ENCODE measurements around the gene STAT5B.
"Not testable (repeated sequence)": the region's sequence is repeated elsewhere in the genome, so short reads cannot be mapped to it uniquely, and the experiment has no call there.

STAT5B gene

GRCh38 chr17:42227849-42228700 is 48.1 kb downstream of the STAT5B start:
- DNase-seq: no peak

- no peak for DNase-seq
Observed at GRCh38 chr17:42225646-42226045, 50.5 kb downstream of the STAT5B start.

DNA sequence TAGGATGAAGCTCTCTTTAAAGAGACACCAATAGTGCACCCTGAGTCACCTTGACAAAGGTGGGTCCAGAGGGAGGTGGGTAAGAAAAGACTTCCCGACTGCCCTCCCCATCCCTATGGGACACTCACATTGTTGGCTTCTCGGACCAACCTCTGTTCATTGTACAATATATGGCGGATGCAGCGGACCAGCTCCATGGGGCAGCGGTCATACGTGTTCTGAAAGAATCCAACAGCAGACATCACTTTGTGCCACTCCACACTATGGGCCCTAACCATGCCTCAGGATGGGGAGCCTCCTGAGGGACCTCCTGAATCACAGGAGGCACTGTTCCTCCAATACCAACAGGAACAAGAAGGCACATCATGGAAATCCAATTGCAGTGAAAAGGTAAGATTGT is 51.5 kb downstream of the STAT5B start:
- no peak for DNase-seq

- no peak for DNase-seq
Observed at GRCh38 chr17:42221886-42222745, 54.1 kb downstream of the STAT5B start.

GRCh38 chr17:42219280-42219679 is 56.9 kb downstream of the STAT5B start:
- not testable (repeated sequence) for DNase-seq

- no peak for DNase-seq
Observed at GRCh38 chr17:42214156-42214555, 62.0 kb downstream of the STAT5B start.

GRCh38 chr17:42212382-42212781 is 63.8 kb downstream of the STAT5B start:
- DNase-seq: no peak

DNA sequence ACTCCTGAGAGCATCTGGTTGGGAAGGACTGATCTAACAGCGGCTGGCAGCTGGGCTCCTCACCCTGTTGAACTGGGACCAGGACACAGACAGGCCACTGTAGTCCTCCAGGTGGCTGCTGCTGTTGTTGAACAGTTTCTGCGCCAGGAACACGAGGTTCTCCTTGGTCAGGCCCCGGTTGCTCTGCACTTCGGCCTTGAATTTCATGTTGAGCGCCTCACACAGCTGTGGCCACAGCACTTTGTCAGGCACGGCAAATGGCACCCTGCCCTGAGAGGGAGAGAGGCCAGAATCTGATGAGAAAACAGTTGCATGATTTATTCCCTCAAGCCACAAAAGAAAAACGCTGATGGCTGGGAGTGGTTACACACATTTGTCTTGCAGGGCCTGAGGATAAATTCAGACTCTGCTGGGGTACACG is 64.3 kb downstream of the STAT5B start:
- DNase-seq: not testable (repeated sequence)

DNA sequence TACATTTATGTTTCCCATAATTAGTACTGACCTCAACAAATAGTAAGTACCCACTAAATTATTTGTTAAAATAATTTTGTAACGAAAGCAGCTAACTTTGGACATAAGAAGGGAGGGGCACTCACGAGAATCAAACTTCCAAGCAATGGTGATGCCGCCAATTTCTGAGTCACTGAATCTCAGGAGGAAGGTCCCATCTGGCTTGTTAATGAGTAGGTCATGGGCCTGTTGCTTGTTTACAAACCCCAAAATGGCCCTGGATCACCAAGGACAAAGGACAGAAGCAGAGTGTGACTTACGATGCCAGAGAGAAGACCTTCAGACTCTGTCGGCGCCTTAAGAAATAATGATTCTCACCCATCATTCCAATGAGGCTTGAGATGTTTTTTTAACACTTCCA is 66.1 kb downstream of the STAT5B start:
- no peak for DNase-seq

DNA sequence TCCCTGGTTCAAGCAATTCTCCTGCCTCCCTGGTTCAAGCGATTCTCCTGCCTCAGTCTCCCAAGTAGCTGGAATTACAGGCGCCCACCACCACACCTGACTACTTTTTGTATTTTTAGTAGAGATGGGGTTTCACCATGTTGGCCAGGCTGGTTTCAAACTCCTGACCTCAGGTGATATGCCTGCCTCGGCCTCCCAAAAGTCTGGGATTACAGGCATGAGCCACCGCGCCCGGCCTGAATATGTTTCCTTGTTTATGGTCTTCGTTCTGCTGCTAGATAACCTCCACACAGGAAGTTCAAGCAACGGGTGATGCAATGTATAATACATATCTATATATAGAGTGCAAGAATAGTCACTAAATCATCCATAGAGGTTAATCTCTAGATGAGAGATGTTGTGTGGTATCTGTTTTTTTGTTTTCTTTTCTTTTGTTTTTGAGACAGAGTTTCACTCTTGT is 70.0 kb downstream of the STAT5B start:
- DNase-seq: not testable (repeated sequence)

GRCh38 chr17:42203354-42203753 is 72.8 kb downstream of the STAT5B start:
- no peak for DNase-seq

DNA sequence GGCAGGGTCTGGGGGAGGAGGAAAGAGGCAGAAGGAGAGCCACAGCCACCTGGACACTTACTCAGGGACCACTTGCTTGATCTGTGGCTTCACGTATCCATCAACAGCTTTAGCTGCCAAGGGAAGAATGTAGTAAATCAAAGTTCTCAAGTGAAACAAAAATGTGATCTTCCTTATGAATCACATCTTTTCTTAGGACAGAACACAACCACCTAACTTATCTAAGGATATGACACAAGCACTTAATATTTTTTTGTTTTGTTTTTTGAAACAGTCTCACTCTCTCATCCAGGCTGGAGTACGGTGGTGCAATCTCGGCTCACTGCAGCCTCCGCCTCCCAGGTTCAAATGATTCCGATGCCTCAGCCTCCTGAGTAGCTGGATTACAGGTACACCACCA is 73.5 kb downstream of the STAT5B start:
- no peak for DNase-seq

- no peak for DNase-seq
Observed at GRCh38 chr17:42202159-42202558, 74.0 kb downstream of the STAT5B start.

GRCh38 chr17:42201458-42201772 is 74.8 kb downstream of the STAT5B start:
- DNase-seq: no peak

DNA sequence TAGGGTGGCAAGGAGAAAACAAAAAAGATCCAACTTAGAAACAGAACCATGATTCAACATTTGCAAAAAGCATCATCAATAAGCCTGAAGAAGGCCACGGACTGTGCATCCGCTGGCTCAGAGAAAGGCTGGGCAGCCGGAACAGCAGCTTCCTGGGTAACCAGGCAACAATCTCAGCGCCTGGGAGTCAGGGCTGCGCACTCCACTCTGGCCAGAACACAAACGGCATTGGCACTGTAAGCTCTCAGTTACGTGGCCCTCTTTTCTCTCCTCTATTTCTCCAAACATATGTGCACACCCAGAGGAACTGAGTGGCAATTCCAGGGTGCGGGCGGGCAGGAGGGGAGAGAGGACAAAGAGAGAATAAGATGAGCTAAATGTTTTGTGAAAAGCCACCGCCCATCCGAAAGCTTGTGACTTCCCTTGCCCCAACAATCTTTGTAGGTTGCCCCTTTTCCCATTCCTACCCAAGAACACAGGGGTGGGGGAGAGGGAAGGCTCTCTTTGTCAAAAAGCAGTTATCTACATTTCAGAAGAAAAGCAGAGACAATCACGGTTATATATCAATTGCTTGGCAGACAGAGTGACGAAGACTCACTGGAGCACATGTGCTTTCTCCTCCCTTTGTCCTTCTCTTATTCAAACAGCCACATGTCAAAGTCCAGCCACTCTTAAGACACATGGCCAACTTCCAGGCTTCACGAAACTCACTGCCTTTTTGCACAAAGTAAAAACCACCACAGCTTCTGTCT is 75.3 kb downstream of the STAT5B start:
- DNase-seq: no peak

DNA sequence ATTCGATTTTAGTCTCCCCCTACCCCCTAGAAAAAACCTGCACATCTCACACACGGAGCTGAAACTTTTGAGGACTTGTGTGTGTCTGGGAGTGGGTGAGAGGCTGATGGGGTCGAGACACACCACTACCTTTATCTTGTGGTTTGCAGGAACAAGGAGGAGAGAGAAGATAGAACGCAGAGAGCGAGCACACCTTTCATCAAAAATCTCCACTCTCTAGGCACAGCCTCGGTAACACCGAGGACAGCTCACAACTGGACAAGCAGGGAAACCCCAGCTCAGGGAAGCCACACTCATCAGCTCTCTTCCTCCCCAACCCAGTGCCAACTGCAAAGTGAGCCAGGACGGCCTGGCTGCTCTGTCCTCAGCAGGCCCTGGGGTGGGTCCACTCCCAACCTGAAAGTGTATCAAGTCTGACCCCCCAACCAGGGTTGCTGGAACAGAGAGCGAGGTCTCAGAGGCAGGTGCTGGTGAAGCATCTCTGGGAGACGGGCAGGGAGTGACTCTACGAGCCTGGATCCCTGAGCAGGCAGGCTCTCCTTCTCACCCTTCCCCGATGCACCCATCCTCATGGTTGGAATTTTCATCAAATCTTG is 76.7 kb downstream of the STAT5B start:
- DNase-seq: no peak

GRCh38 chr17:42198897-42199296 is 77.3 kb downstream of the STAT5B start:
- no peak for DNase-seq

DNA sequence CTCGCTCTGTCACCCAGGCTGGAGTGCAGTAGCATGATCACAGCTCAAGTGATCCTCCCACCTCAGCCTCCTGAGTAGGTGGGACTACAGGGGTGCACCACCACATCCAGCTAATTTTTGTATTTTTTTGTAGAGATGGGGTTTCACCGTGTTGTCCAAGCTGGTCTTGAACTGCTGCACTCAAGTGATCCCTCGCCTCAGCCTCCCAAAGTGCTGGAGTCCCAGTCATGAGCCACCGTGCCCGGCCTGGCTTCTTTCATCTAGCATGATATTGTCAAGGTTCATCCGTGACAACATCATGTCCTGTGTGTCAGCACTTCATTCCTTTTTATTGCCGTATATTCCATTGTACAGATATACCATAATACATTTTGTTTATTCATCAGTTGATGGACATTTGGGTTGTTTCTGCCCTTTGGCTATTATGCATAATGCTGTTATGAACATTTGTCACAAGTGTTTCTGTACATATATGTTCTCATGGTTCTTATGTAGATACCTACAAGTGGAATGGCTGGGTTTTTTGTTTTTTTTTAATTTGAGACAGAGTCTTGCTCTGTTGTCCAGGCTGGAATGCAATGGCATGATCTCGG is 78.5 kb downstream of the STAT5B start:
- no peak for DNase-seq

GRCh38 chr17:42193969-42194899 is 82.0 kb downstream of the STAT5B start, which contains the start of gene GHDC:
Gene GHDC (minus strand): TSS chr17:42194494. CDS start chr17:42193581, 913 bp downstream.
- DNase-seq: peak; percentile 26

DNA sequence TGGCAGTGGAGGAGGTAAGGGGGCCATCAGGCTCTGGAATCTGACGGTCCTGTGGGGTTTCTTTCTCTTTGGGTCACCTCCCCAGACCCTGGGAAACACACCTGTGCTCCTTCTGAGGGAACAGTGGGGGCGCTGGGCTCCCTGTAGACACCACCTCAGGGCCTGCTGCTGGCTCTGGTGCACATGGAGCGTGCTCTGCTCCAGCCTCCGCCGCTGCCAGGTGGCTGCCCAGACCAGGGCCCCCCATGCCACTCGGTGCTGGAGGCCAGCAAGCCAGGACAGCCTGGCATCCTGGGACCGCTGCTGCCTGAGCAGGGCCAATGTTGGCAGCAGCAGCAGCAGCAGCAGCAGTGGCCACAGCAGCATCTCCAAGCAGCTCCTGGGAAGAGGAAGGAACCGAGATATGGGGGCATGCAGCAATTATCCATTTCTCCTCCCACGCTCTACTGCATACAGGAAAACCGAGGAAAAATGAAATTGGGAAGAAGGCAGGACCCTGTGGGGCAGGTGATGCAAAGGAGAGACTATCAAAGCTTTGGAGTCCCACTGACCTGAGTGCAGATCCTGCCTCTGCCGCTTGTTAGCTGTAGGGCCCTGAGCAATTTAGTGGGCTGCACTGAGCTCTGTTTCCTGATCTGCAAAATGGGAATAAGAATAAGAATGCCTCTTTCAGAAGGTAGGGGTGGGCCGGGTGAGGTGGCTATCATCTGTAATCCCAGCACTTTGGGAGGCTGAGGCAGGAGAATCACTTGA is 82.8 kb downstream of the STAT5B start:
- DNase-seq: no peak
